ENCODE measurements around the gene SLC9A3. TPM values are rescaled to one million over a fixed set of nuclear protein-coding genes. Genes with fewer than 3 reads are reported as not detected.
"Not testable (repeated sequence)": the region's sequence is repeated elsewhere in the genome, so short reads cannot be mapped to it uniquely, and the experiment has no call there.

Gene SLC9A3
- total and polyA plus RNA-seq, 8 donors = 0.60 to 1.9 (median 0.95) TPM

DNA sequence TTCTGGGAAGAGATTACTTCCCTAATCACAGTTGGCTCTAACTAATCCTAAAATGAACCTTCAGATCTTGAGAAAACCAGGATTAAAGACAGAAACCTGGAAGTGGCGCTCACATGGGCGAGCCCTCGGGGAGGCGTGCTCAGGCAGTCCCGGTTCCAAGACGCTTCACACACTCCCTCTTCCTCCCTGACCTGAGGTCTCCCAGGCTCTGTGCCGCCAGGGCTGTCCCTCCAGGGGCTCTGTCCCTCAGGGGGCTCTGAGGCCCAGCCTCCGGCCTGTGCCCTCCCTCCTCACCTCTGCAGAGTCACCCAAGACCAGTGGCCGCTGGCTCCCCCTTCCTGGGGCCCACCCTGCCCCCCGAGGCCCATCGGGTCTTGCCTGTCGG is 10.2 kb downstream of the SLC9A3 start:
- H3K4me1 ChIP-seq = no peaks in the 10 kb centered on the region
- no peak for TF ChIP-seq CTCF (IDR thresholded peaks at IDR 0.05)
- H3K27me3 ChIP-seq = no peaks in the 10 kb centered on the region
- H3K4me3 ChIP-seq = no peak overlapping the region
- peak in 1 of 6 donors; percentile 66 for DNase-seq
- FAIRE-seq = no peak
- no peaks in the 10 kb centered on the region for H3K36me3 ChIP-seq
- H3K9me3 ChIP-seq = no peaks in the 10 kb centered on the region
- ATAC-seq = no peak
- WGBS, 2 donors = 73 to 78% methylated on average over 12 of the region's 12 CpGs
- H3K27ac ChIP-seq = no peak overlapping the region
- intact Hi-C loops (cut with DNase I) = no loop called here

GRCh38 chr5:513216-514100 is 10.8 kb downstream of the SLC9A3 start:
- ATAC-seq (no peak), FAIRE-seq (no peak), DNase-seq (peak in 1 of 6 donors; percentile 53)
- no peak for TF ChIP-seq CTCF (IDR thresholded peaks at IDR 0.05)
- no peak overlapping the region for H3K27ac ChIP-seq
- no peaks in the 10 kb centered on the region for H3K27me3 ChIP-seq
- no peaks in the 10 kb centered on the region for H3K36me3 ChIP-seq
- H3K4me3 ChIP-seq = no peak overlapping the region
- 61 to 65% methylated on average over 31 of the region's 31 CpGs for WGBS, 2 donors
- H3K4me1 ChIP-seq = no peaks in the 10 kb centered on the region
- intact Hi-C loops (cut with DNase I) = no loop called here
- no peaks in the 10 kb centered on the region for H3K9me3 ChIP-seq

DNA sequence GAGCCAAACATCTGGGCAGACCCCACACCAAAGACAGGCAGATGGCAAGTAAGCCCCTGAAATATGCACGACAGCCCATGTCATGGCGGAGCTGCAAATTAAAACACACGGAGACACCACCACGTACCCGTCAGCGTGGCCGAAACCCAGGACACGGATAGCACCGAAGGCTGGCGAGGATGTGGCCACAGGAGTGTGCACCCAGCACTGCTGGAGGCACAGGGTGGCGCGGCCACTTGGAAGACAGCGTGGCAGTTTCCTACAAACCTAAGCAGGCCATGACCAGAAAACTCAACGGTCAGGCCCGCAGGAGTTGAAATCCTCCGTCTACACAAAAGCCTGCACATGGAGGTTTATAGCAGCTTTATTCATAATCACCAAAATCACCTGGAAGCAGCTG is 12.8 kb downstream of the SLC9A3 start:
- FAIRE-seq = no peak
- peak in 1 of 6 donors; percentile 19 for DNase-seq
- ATAC-seq = no peak
- no peaks in the 10 kb centered on the region for H3K36me3 ChIP-seq
- no peak overlapping the region for H3K4me3 ChIP-seq
- H3K9me3 ChIP-seq = no peaks in the 10 kb centered on the region
- TF ChIP-seq CTCF (IDR thresholded peaks at IDR 0.05) = no peak
- intact Hi-C loops (cut with DNase I) = no loop called here
- H3K27me3 ChIP-seq = no peaks in the 10 kb centered on the region
- no peak overlapping the region for H3K27ac ChIP-seq
- WGBS, 2 donors = 81 to 88% methylated on average over 16 of the region's 16 CpGs
- H3K4me1 ChIP-seq = no peaks in the 10 kb centered on the region

- WGBS, 2 donors = 73 to 77% methylated on average over 6 to 9 of the region's 9 CpGs
- no peaks in the 10 kb centered on the region for H3K27me3 ChIP-seq
- no peak overlapping the region for H3K4me3 ChIP-seq
- H3K27ac ChIP-seq = no peak overlapping the region
- DNase-seq = peak in 1 of 6 donors; percentile 32
- intact Hi-C loops (cut with DNase I) = no loop called here
- no peak for TF ChIP-seq CTCF (IDR thresholded peaks at IDR 0.05)
- no peak for FAIRE-seq
- H3K9me3 ChIP-seq = no peaks in the 10 kb centered on the region
- H3K4me1 ChIP-seq = no peaks in the 10 kb centered on the region
- ATAC-seq = no peak
- no peaks in the 10 kb centered on the region for H3K36me3 ChIP-seq
Measured at GRCh38 chr5:510521-510920, 13.7 kb downstream of the SLC9A3 start.

GRCh38 chr5:509611-510185 is 14.6 kb downstream of the SLC9A3 start:
- no peaks in the 10 kb centered on the region for H3K36me3 ChIP-seq
- no peak overlapping the region for H3K4me3 ChIP-seq
- ATAC-seq (peak in 1 of 4 donors; percentile 24), FAIRE-seq (no peak), DNase-seq (peak in 4 of 6 donors; percentile 30 to 65 (median 44))
- no peak for TF ChIP-seq CTCF (IDR thresholded peaks at IDR 0.05)
- 62 to 64% methylated on average over 22 of the region's 22 CpGs for WGBS, 2 donors
- intact Hi-C loops (cut with DNase I) = no loop called here
- no peaks in the 10 kb centered on the region for H3K4me1 ChIP-seq
- no peaks in the 10 kb centered on the region for H3K27me3 ChIP-seq
- no peaks in the 10 kb centered on the region for H3K9me3 ChIP-seq
- H3K27ac ChIP-seq = no peak overlapping the region

- H3K9me3 ChIP-seq; H3K27ac ChIP-seq; H3K4me3 ChIP-seq; H3K4me1 ChIP-seq; FAIRE-seq; ATAC-seq; H3K27me3 ChIP-seq; H3K36me3 ChIP-seq; intact Hi-C loops (cut with DNase I): not testable (repeated sequence)
- WGBS, 2 donors = 94 to 96% methylated on average over 39 to 42 of the region's 42 CpGs
- DNase-seq = peak in 1 of 6 donors; percentile 65
Measured at GRCh38 chr5:507986-508575, 16.2 kb downstream of the SLC9A3 start.

Measured in pancreas (tissue), 10 donors.